ENCODE data around the gene NLRC3. TPM values are rescaled to one million over a fixed set of nuclear protein-coding genes. Genes with fewer than 3 reads are reported as not detected.

Gene NLRC3
- total and polyA plus RNA-seq, 12 donors = 0.26 to 2.5 (median 1.0) TPM

GRCh38 chr16:3601614-3602319 lies 24.6 kb upstream of the NLRC3 start:
- TF ChIP-seq CTCF (IDR thresholded peaks at IDR 0.05) = no peak
- H3K4me1 ChIP-seq = peaks cover 0 to 4% (median 0%) of the 10 kb centered on the region in 9 donors
- H3K27ac ChIP-seq = no peak overlapping the region
- no peaks in the 10 kb centered on the region for H3K27me3 ChIP-seq
- H3K4me3 ChIP-seq = no peak overlapping the region
- ATAC-seq (peak in 1 of 8 donors; percentile 12), DNase-seq (no peak)
- WGBS, 2 donors = 67 to 68% methylated on average over 13 of the region's 13 CpGs
- peaks cover 0 to 5% (median 0%) of the 10 kb centered on the region in 11 donors for H3K9me3 ChIP-seq
- H3K36me3 ChIP-seq = peaks cover 0 to 73% (median 16%) of the 10 kb centered on the region in 9 donors
- intact Hi-C loops (cut with DNase I) = no loop called here

- intact Hi-C loops (cut with DNase I) = no loop called here
- no peak for TF ChIP-seq CTCF (IDR thresholded peaks at IDR 0.05)
- 97 to 98% methylated on average over 4 of the region's 4 CpGs for WGBS, 2 donors
- peaks cover 0 to 5% (median 0%) of the 10 kb centered on the region in 11 donors for H3K9me3 ChIP-seq
- no peak overlapping the region for H3K27ac ChIP-seq
- no peak for DNase-seq
- no peaks in the 10 kb centered on the region for H3K27me3 ChIP-seq
- no peak for ATAC-seq
- no peak overlapping the region for H3K4me3 ChIP-seq
- peaks cover 0 to 4% (median 0%) of the 10 kb centered on the region in 9 donors for H3K4me1 ChIP-seq
- peaks cover 0 to 76% (median 14%) of the 10 kb centered on the region in 9 donors for H3K36me3 ChIP-seq
These were observed 22.7 kb upstream of the NLRC3 start for GRCh38 chr16:3599922-3600321.

GRCh38 chr16:3599121-3599520 lies 21.9 kb upstream of the NLRC3 start:
- Histone ChIP-seq H3K4me1 (peaks cover 0 to 4% (median 0%) of the 10 kb centered on the region in 9 donors), H3K27me3 (no peaks in the 10 kb centered on the region), H3K36me3 (peaks cover 0 to 73% (median 14%) of the 10 kb centered on the region in 9 donors), H3K9me3 (peaks cover 0 to 5% (median 0%) of the 10 kb centered on the region in 11 donors), H3K4me3 (no peak overlapping the region), H3K27ac (no peak overlapping the region)
- intact Hi-C loops (cut with DNase I) = no loop called here
- DNase-seq (no peak), ATAC-seq (no peak)
- WGBS, 2 donors = 91 to 95% methylated on average over 8 of the region's 8 CpGs
- TF ChIP-seq CTCF (IDR thresholded peaks at IDR 0.05) = no peak

- no peak for ATAC-seq
- intact Hi-C loops (cut with DNase I) = no loop called here
- 94 to 95% methylated on average over 12 of the region's 12 CpGs for WGBS, 2 donors
- DNase-seq = no peak
- no peak overlapping the region for H3K27ac ChIP-seq
- TF ChIP-seq CTCF (IDR thresholded peaks at IDR 0.05) = no peak
- peaks cover 0 to 64% (median 11%) of the 10 kb centered on the region in 9 donors for H3K36me3 ChIP-seq
- H3K4me3 ChIP-seq = no peak overlapping the region
- peaks cover 0 to 4% (median 0%) of the 10 kb centered on the region in 9 donors for H3K4me1 ChIP-seq
- no peaks in the 10 kb centered on the region for H3K27me3 ChIP-seq
- peaks cover 0 to 5% (median 0%) of the 10 kb centered on the region in 11 donors for H3K9me3 ChIP-seq
These were observed 21.0 kb upstream of the NLRC3 start for GRCh38 chr16:3598236-3598635.

Data from heart right ventricle (tissue), 16 donors.